ENCODE data around the gene SCP2.

SCP2 gene

DNA sequence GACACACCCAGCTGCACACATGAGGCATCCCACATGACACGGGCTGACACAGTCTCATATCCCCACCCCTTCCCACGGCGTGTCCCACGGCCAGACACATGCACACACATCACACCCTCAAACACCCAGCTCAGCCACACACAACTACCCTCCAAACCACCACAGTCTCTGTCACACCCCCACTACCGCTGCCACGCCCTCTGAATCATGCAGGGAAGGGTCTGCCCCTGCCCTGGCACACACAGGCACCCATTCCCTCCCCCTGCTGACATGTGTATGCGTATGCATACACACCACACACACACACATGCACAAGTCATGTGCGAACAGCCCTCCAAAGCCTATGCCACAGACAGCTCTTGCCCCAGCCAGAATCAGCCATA is 157.5 kb downstream of the SCP2 start:
- no peak for TF ChIP-seq EGR1 (IDR thresholded peaks at IDR 0.05)

DNA sequence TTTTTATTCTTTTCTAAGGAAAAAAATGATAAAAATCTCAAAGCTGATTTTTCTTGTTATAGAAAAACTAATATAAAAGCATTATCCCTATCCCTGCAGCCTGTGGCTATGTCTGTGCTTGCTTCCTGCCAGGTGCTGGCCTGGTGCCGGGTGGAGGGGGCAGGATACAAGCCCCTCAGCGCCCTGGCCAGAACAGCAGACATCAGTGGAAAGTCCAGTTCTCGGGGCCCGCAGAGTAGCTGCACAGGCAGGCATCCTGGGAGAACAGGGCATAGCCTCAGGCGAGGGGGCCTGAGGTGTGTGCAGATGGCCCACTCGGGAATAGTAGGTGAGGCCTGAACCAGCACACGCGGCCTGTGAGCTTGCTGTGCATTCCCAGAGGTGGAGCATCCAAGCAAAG is 158.3 kb downstream of the SCP2 start:
- TF ChIP-seq ZBTB7A (IDR thresholded peaks at IDR 0.05; ENCODE audit: low read depth) (no peak), EGR1 (IDR thresholded peaks at IDR 0.05) (no peak), TAF1 (IDR thresholded peaks at IDR 0.05; ENCODE audit: low read depth) (no peak), YY1 (IDR thresholded peaks at IDR 0.05; ENCODE audit: low read depth) (no peak), FOXM1 (IDR thresholded peaks at IDR 0.05; ENCODE audit: borderline replicate concordance, low read depth) (no peak), NFIC (IDR thresholded peaks at IDR 0.05) (no peak), TCF12 (IDR thresholded peaks at IDR 0.05; ENCODE audit: low read depth) (no peak), EP300 (IDR thresholded peaks at IDR 0.05; ENCODE audit: borderline replicate concordance) (no peak)
- TF ChIP-seq, protein P1, sequence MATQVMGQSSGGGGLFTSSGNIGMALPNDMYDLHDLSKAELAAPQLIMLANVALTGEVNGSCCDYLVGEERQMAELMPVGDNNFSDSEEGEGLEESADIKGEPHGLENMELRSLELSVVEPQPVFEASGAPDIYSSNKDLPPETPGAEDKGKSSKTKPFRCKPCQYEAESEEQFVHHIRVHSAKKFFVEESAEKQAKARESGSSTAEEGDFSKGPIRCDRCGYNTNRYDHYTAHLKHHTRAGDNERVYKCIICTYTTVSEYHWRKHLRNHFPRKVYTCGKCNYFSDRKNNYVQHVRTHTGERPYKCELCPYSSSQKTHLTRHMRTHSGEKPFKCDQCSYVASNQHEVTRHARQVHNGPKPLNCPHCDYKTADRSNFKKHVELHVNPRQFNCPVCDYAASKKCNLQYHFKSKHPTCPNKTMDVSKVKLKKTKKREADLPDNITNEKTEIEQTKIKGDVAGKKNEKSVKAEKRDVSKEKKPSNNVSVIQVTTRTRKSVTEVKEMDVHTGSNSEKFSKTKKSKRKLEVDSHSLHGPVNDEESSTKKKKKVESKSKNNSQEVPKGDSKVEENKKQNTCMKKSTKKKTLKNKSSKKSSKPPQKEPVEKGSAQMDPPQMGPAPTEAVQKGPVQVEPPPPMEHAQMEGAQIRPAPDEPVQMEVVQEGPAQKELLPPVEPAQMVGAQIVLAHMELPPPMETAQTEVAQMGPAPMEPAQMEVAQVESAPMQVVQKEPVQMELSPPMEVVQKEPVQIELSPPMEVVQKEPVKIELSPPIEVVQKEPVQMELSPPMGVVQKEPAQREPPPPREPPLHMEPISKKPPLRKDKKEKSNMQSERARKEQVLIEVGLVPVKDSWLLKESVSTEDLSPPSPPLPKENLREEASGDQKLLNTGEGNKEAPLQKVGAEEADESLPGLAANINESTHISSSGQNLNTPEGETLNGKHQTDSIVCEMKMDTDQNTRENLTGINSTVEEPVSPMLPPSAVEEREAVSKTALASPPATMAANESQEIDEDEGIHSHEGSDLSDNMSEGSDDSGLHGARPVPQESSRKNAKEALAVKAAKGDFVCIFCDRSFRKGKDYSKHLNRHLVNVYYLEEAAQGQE (IDR thresholded peaks at IDR 0.05; ENCODE audit: low read depth): no peak

DNA sequence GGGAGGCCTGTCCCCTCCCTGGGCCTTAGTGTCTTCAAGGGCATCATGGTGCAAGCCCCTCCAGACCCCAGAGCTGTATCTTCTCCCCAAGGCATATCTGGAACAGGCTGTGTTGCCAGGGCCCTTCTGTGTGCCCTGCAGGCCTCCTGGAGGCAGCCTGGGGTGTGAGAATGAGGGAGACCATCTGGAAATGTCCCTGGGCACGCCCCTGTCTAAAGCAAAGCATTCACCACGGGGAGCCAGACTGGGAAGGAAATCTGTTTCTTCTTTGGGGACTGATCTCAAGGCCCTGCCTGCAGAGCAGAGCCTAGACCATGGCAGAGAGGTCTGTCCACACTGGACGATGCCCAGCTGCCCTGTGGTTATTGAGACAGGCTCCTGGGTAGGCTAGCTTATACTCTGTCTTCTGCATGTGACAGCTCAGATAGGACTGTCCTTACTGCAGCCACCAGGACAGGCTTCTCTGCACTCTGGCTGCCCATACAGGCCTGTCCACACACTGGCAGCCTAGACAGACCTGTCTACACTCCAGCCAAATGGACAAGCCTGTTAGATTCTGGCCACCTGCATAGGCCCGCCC is 159.5 kb downstream of the SCP2 start:
- TF ChIP-seq RAD21 (IDR thresholded peaks at IDR 0.05; ENCODE audit: low read depth): no peak
- TF ChIP-seq TAF1 (IDR thresholded peaks at IDR 0.05; ENCODE audit: low read depth): no peak
- TF ChIP-seq TCF12 (IDR thresholded peaks at IDR 0.05; ENCODE audit: low read depth): no peak
- no peak for TF ChIP-seq CEBPB (IDR thresholded peaks at IDR 0.05)
- TF ChIP-seq, protein P2, sequence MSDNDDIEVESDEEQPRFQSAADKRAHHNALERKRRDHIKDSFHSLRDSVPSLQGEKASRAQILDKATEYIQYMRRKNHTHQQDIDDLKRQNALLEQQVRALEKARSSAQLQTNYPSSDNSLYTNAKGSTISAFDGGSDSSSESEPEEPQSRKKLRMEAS (IDR thresholded peaks at IDR 0.05): no peak
- no peak for TF ChIP-seq NFIC (IDR thresholded peaks at IDR 0.05)
- no peak for TF ChIP-seq YY1 (IDR thresholded peaks at IDR 0.05; ENCODE audit: low read depth)
- no peak for TF ChIP-seq EGR1 (IDR thresholded peaks at IDR 0.05)
- no peak for TF ChIP-seq TEAD4 (IDR thresholded peaks at IDR 0.05)
- no peak for TF ChIP-seq CREB1 (IDR thresholded peaks at IDR 0.05; ENCODE audit: low read depth)
- no peak for TF ChIP-seq FOXM1 (IDR thresholded peaks at IDR 0.05; ENCODE audit: borderline replicate concordance, low read depth)
- TF ChIP-seq, protein P1 (IDR thresholded peaks at IDR 0.05; ENCODE audit: low read depth): no peak
- no peak for TF ChIP-seq EP300 (IDR thresholded peaks at IDR 0.05; ENCODE audit: borderline replicate concordance)
- no peak for TF ChIP-seq ZBTB7A (IDR thresholded peaks at IDR 0.05; ENCODE audit: low read depth)
- TF ChIP-seq, protein P3, sequence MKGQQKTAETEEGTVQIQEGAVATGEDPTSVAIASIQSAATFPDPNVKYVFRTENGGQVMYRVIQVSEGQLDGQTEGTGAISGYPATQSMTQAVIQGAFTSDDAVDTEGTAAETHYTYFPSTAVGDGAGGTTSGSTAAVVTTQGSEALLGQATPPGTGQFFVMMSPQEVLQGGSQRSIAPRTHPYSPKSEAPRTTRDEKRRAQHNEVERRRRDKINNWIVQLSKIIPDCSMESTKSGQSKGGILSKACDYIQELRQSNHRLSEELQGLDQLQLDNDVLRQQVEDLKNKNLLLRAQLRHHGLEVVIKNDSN (IDR thresholded peaks at IDR 0.05): no peak

DNA sequence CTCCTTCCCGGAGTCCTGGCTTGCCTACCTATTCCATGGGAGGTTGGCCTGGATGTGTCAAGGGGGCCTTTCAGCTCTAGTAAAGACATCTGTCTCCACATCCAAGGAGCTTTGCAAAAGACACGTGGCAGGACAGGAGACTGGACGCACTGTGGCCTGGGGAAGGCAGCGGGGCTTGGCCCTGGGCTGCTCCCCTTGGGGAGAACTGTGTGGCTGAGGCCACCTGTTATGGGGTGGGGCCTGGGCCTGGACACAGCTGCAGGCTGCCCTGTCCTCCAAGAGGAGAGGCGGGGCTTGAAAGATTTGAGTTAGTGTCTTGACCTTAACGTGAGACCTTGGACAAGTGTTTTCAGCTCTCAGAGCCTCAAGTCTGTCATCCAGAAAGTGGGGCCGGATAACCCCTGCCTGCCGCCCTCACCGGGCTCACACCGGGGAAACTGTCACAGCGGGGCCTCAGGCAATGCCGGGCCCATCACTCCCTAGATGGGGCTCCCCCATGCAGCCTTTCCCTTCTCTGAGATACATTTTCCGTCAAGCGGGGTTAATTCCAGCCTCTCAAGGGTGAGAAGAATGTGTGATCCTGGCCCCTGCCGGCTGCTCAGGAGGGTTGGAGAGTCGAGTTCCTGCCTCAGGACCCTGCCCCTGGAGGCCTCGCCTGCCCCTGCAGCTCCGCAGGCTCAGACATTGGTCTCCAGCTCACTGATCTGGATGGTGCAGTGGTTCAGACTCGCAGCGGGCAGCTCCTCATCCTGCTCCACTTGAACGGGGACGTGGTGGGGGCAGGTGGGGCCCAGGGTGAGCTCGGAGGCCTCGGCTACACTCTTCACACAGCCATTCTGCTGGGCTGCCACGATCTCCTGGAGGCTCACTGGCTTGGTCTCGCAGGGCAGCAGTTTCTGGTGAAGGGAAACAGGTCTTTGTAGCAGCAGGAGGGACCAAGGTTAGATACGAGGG is 160.5 kb downstream of the SCP2 start:
- TF ChIP-seq YY1 (IDR thresholded peaks at IDR 0.05; ENCODE audit: low read depth) (no peak), EGR1 (IDR thresholded peaks at IDR 0.05) (no peak), TEAD4 (IDR thresholded peaks at IDR 0.05) (no peak), TAF1 (IDR thresholded peaks at IDR 0.05; ENCODE audit: low read depth) (no peak), EP300 (IDR thresholded peaks at IDR 0.05; ENCODE audit: borderline replicate concordance) (no peak)

DNA sequence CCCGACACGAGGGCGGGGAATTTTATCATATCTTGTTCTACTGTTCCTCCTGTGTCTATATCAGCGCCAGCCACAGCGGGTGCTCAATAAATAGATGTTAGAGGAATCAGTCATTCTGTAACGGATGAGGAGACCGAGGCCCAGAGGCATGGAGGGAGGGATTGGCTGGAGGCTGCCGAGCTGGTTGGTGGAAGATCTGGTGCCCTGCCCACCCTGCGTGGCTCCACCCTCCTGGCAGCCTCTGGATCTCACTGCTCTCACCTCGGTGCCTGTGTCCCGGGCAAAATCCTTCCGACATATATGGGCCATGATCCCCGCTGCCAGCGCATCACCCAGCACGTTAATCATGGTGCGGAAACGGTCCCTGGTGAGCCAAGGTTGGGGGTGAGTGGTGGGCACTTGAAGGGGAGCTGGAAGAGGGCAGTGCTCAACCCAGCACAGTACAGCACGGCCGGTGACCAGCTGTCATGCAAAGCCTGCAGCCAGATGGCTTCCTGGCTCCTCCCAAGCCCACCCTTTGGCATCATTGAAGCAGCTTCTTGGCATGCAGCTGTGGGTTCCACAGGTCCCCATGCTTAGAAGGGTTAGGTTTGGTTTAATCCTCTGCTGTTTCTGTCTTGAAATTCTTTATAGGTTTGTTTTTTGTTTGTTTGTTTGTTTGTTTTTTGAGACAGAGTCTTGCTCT is 161.7 kb downstream of the SCP2 start:
- no peak for TF ChIP-seq CREB1 (IDR thresholded peaks at IDR 0.05; ENCODE audit: low read depth)
- no peak for TF ChIP-seq TAF1 (IDR thresholded peaks at IDR 0.05; ENCODE audit: low read depth)
- no peak for TF ChIP-seq CEBPB (IDR thresholded peaks at IDR 0.05)
- TF ChIP-seq EP300 (IDR thresholded peaks at IDR 0.05; ENCODE audit: borderline replicate concordance): no peak
- TF ChIP-seq ZBTB7A (IDR thresholded peaks at IDR 0.05; ENCODE audit: low read depth): no peak
- no peak for TF ChIP-seq FOXM1 (IDR thresholded peaks at IDR 0.05; ENCODE audit: borderline replicate concordance, low read depth)
- TF ChIP-seq, protein P1 (IDR thresholded peaks at IDR 0.05; ENCODE audit: low read depth): no peak
- no peak for TF ChIP-seq RAD21 (IDR thresholded peaks at IDR 0.05; ENCODE audit: low read depth)
- TF ChIP-seq, protein P3 (IDR thresholded peaks at IDR 0.05): no peak
- TF ChIP-seq NFIC (IDR thresholded peaks at IDR 0.05): no peak
- no peak for TF ChIP-seq YY1 (IDR thresholded peaks at IDR 0.05; ENCODE audit: low read depth)
- no peak for TF ChIP-seq EGR1 (IDR thresholded peaks at IDR 0.05)
- no peak for TF ChIP-seq TEAD4 (IDR thresholded peaks at IDR 0.05)
- no peak for TF ChIP-seq TCF12 (IDR thresholded peaks at IDR 0.05; ENCODE audit: low read depth)
- TF ChIP-seq, protein P2 (IDR thresholded peaks at IDR 0.05): no peak

All from Ishikawa (cell line).